ENCODE results near the gene DNAH9.

GRCh38 chr17:11893862-11894261, 295.6 kb downstream of the DNAH9 start:
- TF ChIP-seq CTCF (IDR thresholded peaks at IDR 0.05; ENCODE audit: low read depth, low read length, poor library complexity, severe bottlenecking) (no peak), EZH2phosphoT487 (IDR thresholded peaks at IDR 0.05; ENCODE audit: borderline replicate concordance, low read length) (no peak)

All from DOHH2 (cell line).